Brain microvascular endothelial cell (primary cell): ENCODE measurements around the gene SNX6.
"Not testable (repeated sequence)": the region's sequence is repeated elsewhere in the genome, so short reads cannot be mapped to it uniquely, and the experiment has no call there.

Experiments used
- DNase-seq: peaks from one replicate; pipeline ENCODE4 v3.0.0-alpha.2; 2020
- H3K27ac ChIP-seq: fragments of 250-450 bp; sonication (Bioruptor Pico); 2 replicates; pipeline ENCODE4 v1.5.1; 2020; ENCODE audit warnings: mild to moderate bottlenecking, moderate library complexity
- H3K27me3 ChIP-seq: fragments of 250-450 bp; sonication (Bioruptor Pico); replicated peaks from 2 replicates; pipeline ENCODE4 v1.5.1; 2020; ENCODE audit warnings: mild to moderate bottlenecking
- H3K36me3 ChIP-seq: fragments of 250-450 bp; sonication (Bioruptor Pico); replicated peaks from 2 replicates; pipeline ENCODE4 v1.5.1; 2020; ENCODE audit warnings: mild to moderate bottlenecking
- H3K4me3 ChIP-seq: 2 replicates; pipeline ENCODE4 v1.5.1; 2011; ENCODE audit warnings: low read depth, mild to moderate bottlenecking, control low read depth, low read length, moderate library complexity
- CTCF ChIP-seq: IDR thresholded peaks from 2 replicates; pipeline ENCODE4 v1.5.1; 2011; ENCODE audit warnings: low read depth, mild to moderate bottlenecking, moderate library complexity, low read length, control low read depth, inconsistent platforms; ENCODE audit errors: missing control alignments
- in situ Hi-C: cut with HindIII; loops from 2 replicates; pipeline ENCODE4 v1.10.0; 2017; ENCODE audit warnings: low sequenced_read_pairs, low pct_ligation_motif_present

The SNX6 gene

GRCh38 chr14:34571771-34572170 is 58.2 kb downstream of the SNX6 start:
- H3K36me3 ChIP-seq, result peaks cover 67% of the 10 kb centered on the region
- no peak for TF ChIP-seq CTCF
- in situ Hi-C loops, result no loop called here

GRCh38 chr14:34569750-34570149 is 60.2 kb downstream of the SNX6 start:
- H3K27me3 ChIP-seq, result no peaks in the 10 kb centered on the region
- H3K27ac ChIP-seq, result no peak overlapping the region
- no peak for DNase-seq
- TF ChIP-seq CTCF, result no peak
- no peak overlapping the region for H3K4me3 ChIP-seq
- in situ Hi-C loops, result no loop called here
- peaks cover 72% of the 10 kb centered on the region for H3K36me3 ChIP-seq

More at GRCh38 chr14:34571771-34572170, 58.2 kb downstream of the SNX6 start:
- H3K27ac ChIP-seq, result no peak overlapping the region
- no peak overlapping the region for H3K4me3 ChIP-seq
- DNase-seq, result no peak
- H3K27me3 ChIP-seq, result no peaks in the 10 kb centered on the region

- no peak overlapping the region for H3K4me3 ChIP-seq
- in situ Hi-C loops, result no loop called here
- H3K27me3 ChIP-seq, result no peaks in the 10 kb centered on the region
- peaks cover 76% of the 10 kb centered on the region for H3K36me3 ChIP-seq
- no peak overlapping the region for H3K27ac ChIP-seq
- no peak for TF ChIP-seq CTCF
- no peak for DNase-seq
These were observed 61.1 kb downstream of the SNX6 start for GRCh38 chr14:34568803-34569202.

- in situ Hi-C loops, result no loop called here
- Histone ChIP-seq H3K4me3 (no peak overlapping the region), H3K36me3 (peaks cover 42% of the 10 kb centered on the region), H3K27ac (no peak overlapping the region), H3K27me3 (no peaks in the 10 kb centered on the region)
- TF ChIP-seq CTCF, result no peak
- no peak for DNase-seq
These were observed 67.2 kb downstream of the SNX6 start for GRCh38 chr14:34562776-34563150.

GRCh38 chr14:34562037-34562775 is 67.7 kb downstream of the SNX6 start:
- not testable (repeated sequence) for H3K4me3 ChIP-seq, DNase-seq
- H3K36me3 ChIP-seq, result peaks cover 39% of the 10 kb centered on the region

GRCh38 chr14:34556498-34556829 is 73.5 kb downstream of the SNX6 start:
- in situ Hi-C loops, H3K27ac ChIP-seq: not testable (repeated sequence)

More at GRCh38 chr14:34562037-34562775, 67.7 kb downstream of the SNX6 start:
- H3K27ac ChIP-seq, H3K27me3 ChIP-seq, in situ Hi-C loops: not testable (repeated sequence)

GRCh38 chr14:34555583-34556497 is 74.1 kb downstream of the SNX6 start:
- H3K27me3 ChIP-seq, in situ Hi-C loops, H3K27ac ChIP-seq, H3K4me3 ChIP-seq, H3K36me3 ChIP-seq, DNase-seq: not testable (repeated sequence)

More at GRCh38 chr14:34556498-34556829, 73.5 kb downstream of the SNX6 start:
- H3K4me3 ChIP-seq, DNase-seq, H3K36me3 ChIP-seq, H3K27me3 ChIP-seq: not testable (repeated sequence)
